Transverse colon (tissue), 4 donors: Measurements from ENCODE around the gene PTPDC1. TPM values are rescaled to one million over a fixed set of nuclear protein-coding genes. Genes with fewer than 3 reads are reported as not detected.

ENCODE experiments used
- DNase-seq: peaks from one replicate; pipeline ENCODE4 v3.0.0-alpha.2; 2019
- H3K27ac ChIP-seq, 4 donors: fragments of 200-600 bp; sonication (generic); 2 replicates each; pipeline ENCODE4 v1.5.1; 2016 to 2018; ENCODE audit warnings: inconsistent platforms in 4 of 4
- H3K27me3 ChIP-seq: fragments of 200-600 bp; sonication (generic); 2 replicates; pipeline ENCODE4 v1.5.1; 2017; ENCODE audit warnings: inconsistent platforms
- H3K36me3 ChIP-seq, 4 donors: fragments of 200-600 bp; sonication (generic); 2 replicates each; pipeline ENCODE4 v1.5.1; 2017 to 2019; ENCODE audit warnings: inconsistent platforms in 4 of 4
- H3K4me1 ChIP-seq, 4 donors: fragments of 200-600 bp; sonication (generic); 2 replicates each; pipeline ENCODE4 v1.5.1; 2017 to 2020; ENCODE audit warnings: inconsistent platforms in 4 of 4
- H3K4me3 ChIP-seq, 4 donors: fragments of 200-600 bp; sonication (generic); 1 replicate in 1 of 4; 2 replicates in 3 of 4; pipeline versions ENCODE4 v1.5.1 to v1.6.1; 2017 to 2019; ENCODE audit warnings: inconsistent platforms in 4 of 4
- H3K9me3 ChIP-seq, 2 donors: fragments of 200-600 bp; sonication (generic); 2 replicates each; pipeline ENCODE4 v1.5.1; 2017 to 2019; ENCODE audit warnings: inconsistent platforms in 2 of 2
- CTCF ChIP-seq, 5 experiments: fragments of 200-600 bp in 3 of 5; fragments of 450-650 bp in 2 of 5; sonication (generic) in 3 of 5; IDR thresholded peaks; 1 replicate in 2 of 5; 2 replicates in 3 of 5; pipeline ENCODE4 v1.5.1; 2016 to 2017; ENCODE audit warnings: antibody characterized with exemption in 5 of 5, inconsistent platforms in 3 of 5, mild to moderate bottlenecking in 2 of 5, moderate library complexity in 1 of 5
- EP300 ChIP-seq: sonication (generic); formaldehyde crosslinking; IDR thresholded peaks from one replicate; pipeline ENCODE4 v1.6.1; 2017; ENCODE audit warnings: antibody characterized with exemption, low read depth
- POLR2A ChIP-seq: fragments of 450-650 bp; IDR thresholded peaks from one replicate; pipeline ENCODE4 v1.6.1; 2016; ENCODE audit warnings: antibody characterized with exemption, mild to moderate bottlenecking, moderate library complexity
- POLR2AphosphoS5 ChIP-seq, 3 donors: sonication (generic); formaldehyde crosslinking; IDR thresholded peaks; one replicate each; pipeline ENCODE4 v1.6.1; 2016; ENCODE audit warnings: antibody characterized with exemption in 3 of 3
- WGBS, 2 donors: methylation state at CpG; one replicate each; pipeline ENCODE4 v1.1.5; 2018; ENCODE audit warnings: low coverage in 1 of 2; 5-methylcytosine and 5-hydroxymethylcytosine counted together
- in situ Hi-C, 4 donors: fragments of 200-750 bp; cut with MboI; loops; one replicate each; pipeline versions ENCODE4 v1.15.0 to v1.15.1; 2017; ENCODE audit warnings: low sequenced_read_pairs in 3 of 4, low pct_ligation_motif_present in 1 of 4, low pct_unique_long_range_greater_than_20kb in 1 of 4
- intact Hi-C: fragments of 100-400 bp; cut with DNase I; formaldehyde crosslinking; loops from one replicate; pipeline ENCODE4 v1.15.1; 2023; ENCODE audit warnings: low total_unique reads
- total RNA-seq, 4 donors: library from RNA; depleted of rRNA; stranded (reverse); fragments of >200 nt; gene quantifications; one replicate each; pipeline ENCODE4 v1.1.0, GENCODE V29; 2016

Gene PTPDC1
- total RNA-seq, 4 donors from 2014 or later: 11.2 to 25.1 (median 16.0) TPM

- intact Hi-C loops (loop anchor here (1.0 kb wide), 1 partner anchor 31 kb away; no protein-coding TSS in a partner anchor), in situ Hi-C loops (no loop called here)
- H3K36me3 ChIP-seq: no peaks in the 10 kb centered on the region
- no peak for DNase-seq
- TF ChIP-seq CTCF (IDR thresholded peaks at IDR 0.05): peak in 1 of 5 experiments; percentile 30
- TF ChIP-seq POLR2A: no peak
- TF ChIP-seq POLR2AphosphoS5 (IDR thresholded peaks at IDR 0.05): peak; percentile 85 to 91 (median 89)
- TF ChIP-seq EP300: peak; percentile 98
- WGBS, 2 donors: 44 to 71% methylated on average over 1 to 3 of the region's 3 CpGs
- H3K27me3 ChIP-seq: no peaks in the 10 kb centered on the region
- H3K4me3 ChIP-seq: no peak overlapping the region
- peaks cover 4 to 31% (median 18%) of the 10 kb centered on the region in 4 donors for H3K4me1 ChIP-seq
- peak overlapping the region; percentile 54 to 74 (median 62) for H3K27ac ChIP-seq
- no peaks in the 10 kb centered on the region for H3K9me3 ChIP-seq
Measured at GRCh38 chr9:94135222-94135621, 51.0 kb downstream of the PTPDC1 start.

- no peaks in the 10 kb centered on the region for H3K27me3 ChIP-seq
- WGBS, 2 donors: 46 to 55% methylated on average over 8 to 13 of the region's 13 CpGs
- intact Hi-C loops: no loop called here
- DNase-seq: peak; percentile 74
- H3K4me1 ChIP-seq: peaks cover 7 to 31% (median 18%) of the 10 kb centered on the region in 4 donors
- no peak for TF ChIP-seq CTCF (IDR thresholded peaks at IDR 0.05)
- no peak for TF ChIP-seq EP300
- TF ChIP-seq POLR2A: no peak
- peak; percentile 3 to 44 (median 26) for TF ChIP-seq POLR2AphosphoS5 (IDR thresholded peaks at IDR 0.05)
- H3K27ac ChIP-seq: peak overlapping the region; percentile 76 to 89 (median 82)
- H3K36me3 ChIP-seq: no peaks in the 10 kb centered on the region
- in situ Hi-C loops: no loop called here
- H3K9me3 ChIP-seq: no peaks in the 10 kb centered on the region
- H3K4me3 ChIP-seq: no peak overlapping the region
Measured at GRCh38 chr9:94139672-94140417, 55.6 kb downstream of the PTPDC1 start.

GRCh38 chr9:94140418-94140780, 56.1 kb downstream of the PTPDC1 start:
- WGBS, 2 donors: 29 to 56% methylated on average over 3 to 4 of the region's 4 CpGs
- no peaks in the 10 kb centered on the region for H3K27me3 ChIP-seq
- no peaks in the 10 kb centered on the region for H3K36me3 ChIP-seq
- DNase-seq: no peak
- H3K9me3 ChIP-seq: no peaks in the 10 kb centered on the region
- no peak overlapping the region for H3K4me3 ChIP-seq
- H3K4me1 ChIP-seq: peaks cover 7 to 25% (median 14%) of the 10 kb centered on the region in 4 donors
- in situ Hi-C loops: no loop called here
- peak overlapping the region; percentile 76 to 89 (median 82) for H3K27ac ChIP-seq
- intact Hi-C loops: no loop called here
- no peak for TF ChIP-seq CTCF (IDR thresholded peaks at IDR 0.05)

- Histone ChIP-seq H3K4me3 (no peak overlapping the region), H3K9me3 (no peaks in the 10 kb centered on the region), H3K27me3 (no peaks in the 10 kb centered on the region), H3K27ac (peak overlapping the region; percentile 76 to 89 (median 82)), H3K36me3 (no peaks in the 10 kb centered on the region), H3K4me1 (peaks cover 7 to 20% (median 11%) of the 10 kb centered on the region in 4 donors)
- intact Hi-C loops: no loop called here
- TF ChIP-seq CTCF (IDR thresholded peaks at IDR 0.05): no peak
- no peak for TF ChIP-seq POLR2A
- TF ChIP-seq EP300: no peak
- no peak for TF ChIP-seq POLR2AphosphoS5 (IDR thresholded peaks at IDR 0.05)
- no peak for DNase-seq
- WGBS, 2 donors: 80 to 100% methylated on average over 3 to 13 of the region's 13 CpGs
- in situ Hi-C loops: no loop called here
Measured at GRCh38 chr9:94140791-94141790, 56.8 kb downstream of the PTPDC1 start.
